ENCODE measurements around the gene DLGAP4. TPM values are rescaled to one million over a fixed set of nuclear protein-coding genes. Genes with fewer than 3 reads are reported as not detected.

The DLGAP4 gene
- total RNA-seq, 1 experiment from 2014 or later, result 80.3 TPM

- Mint-ChIP-seq H3K27me3 (ENCODE audit: insufficient read depth, unreplicated experiment) (peaks cover 62% of the 10 kb centered on the region), H3K36me3 (ENCODE audit: insufficient read depth, unreplicated experiment) (no peaks in the 10 kb centered on the region), H3K9me3 (ENCODE audit: unreplicated experiment) (no peaks in the 10 kb centered on the region), H3K4me3 (ENCODE audit: unreplicated experiment) (no peak overlapping the region), H3K4me1 (ENCODE audit: insufficient read depth, unreplicated experiment) (peaks cover 5% of the 10 kb centered on the region), H3K27ac (ENCODE audit: low read depth, unreplicated experiment) (no peak overlapping the region)
- intact Hi-C loops (cut with micrococcal nuclease), result no loop called here
- no peak for TF ChIP-seq CTCF (IDR thresholded peaks at IDR 0.05; ENCODE audit: unreplicated experiment)
- BruUV-seq (replicated peaks), result no TSS peak
- CTCF ChIA-PET, result no interaction called here
- POLR2A ChIA-PET, result no interaction called here
- no peak for DNase-seq (ENCODE audit: unreplicated experiment)
Observed at GRCh38 chr20:36421641-36422040, 115.5 kb downstream of the DLGAP4 start.

- intact Hi-C loops (cut with micrococcal nuclease), result no loop called here
- no peak for TF ChIP-seq CTCF (IDR thresholded peaks at IDR 0.05; ENCODE audit: unreplicated experiment)
- no peak for DNase-seq (ENCODE audit: unreplicated experiment)
- BruUV-seq (replicated peaks), result no TSS peak
- ChIA-PET POLR2A (no interaction called here), CTCF (interaction anchor here (1.5 kb wide), 1 partner anchor 16 kb away, joined by 8 read pairs; no protein-coding TSS in a partner anchor)
- Mint-ChIP-seq H3K4me1 (ENCODE audit: insufficient read depth, unreplicated experiment) (peaks cover 5% of the 10 kb centered on the region), H3K4me3 (ENCODE audit: unreplicated experiment) (no peak overlapping the region), H3K27ac (ENCODE audit: low read depth, unreplicated experiment) (no peak overlapping the region), H3K27me3 (ENCODE audit: insufficient read depth, unreplicated experiment) (peaks cover 83% of the 10 kb centered on the region), H3K36me3 (ENCODE audit: insufficient read depth, unreplicated experiment) (no peaks in the 10 kb centered on the region), H3K9me3 (ENCODE audit: unreplicated experiment) (no peaks in the 10 kb centered on the region)
Observed at GRCh38 chr20:36424314-36424713, 118.2 kb downstream of the DLGAP4 start.

GRCh38 chr20:36425166-36425565 lies 119.0 kb downstream of the DLGAP4 start:
- POLR2A ChIA-PET, result interaction anchor here (0.6 kb wide), 1 partner anchor 160 kb away, joined by 3 read pairs; no protein-coding TSS in a partner anchor
- BruUV-seq (replicated peaks), result no TSS peak

GRCh38 chr20:36431604-36432003 lies 125.5 kb downstream of the DLGAP4 start:
- no peak for TF ChIP-seq CTCF (IDR thresholded peaks at IDR 0.05; ENCODE audit: unreplicated experiment)

More at GRCh38 chr20:36425166-36425565, 119.0 kb downstream of the DLGAP4 start:
- Mint-ChIP-seq H3K9me3 (ENCODE audit: unreplicated experiment) (no peaks in the 10 kb centered on the region), H3K27me3 (ENCODE audit: insufficient read depth, unreplicated experiment) (peaks cover 78% of the 10 kb centered on the region), H3K36me3 (ENCODE audit: insufficient read depth, unreplicated experiment) (no peaks in the 10 kb centered on the region), H3K4me3 (ENCODE audit: unreplicated experiment) (no peak overlapping the region), H3K4me1 (ENCODE audit: insufficient read depth, unreplicated experiment) (peaks cover 5% of the 10 kb centered on the region), H3K27ac (ENCODE audit: low read depth, unreplicated experiment) (no peak overlapping the region)
- TF ChIP-seq CTCF (IDR thresholded peaks at IDR 0.05; ENCODE audit: unreplicated experiment), result no peak
- DNase-seq (ENCODE audit: unreplicated experiment), result no peak
- CTCF ChIA-PET, result interaction anchor here (1.5 kb wide), 1 partner anchor 15 kb away, joined by 8 read pairs; no protein-coding TSS in a partner anchor
- intact Hi-C loops (cut with micrococcal nuclease), result no loop called here

More at GRCh38 chr20:36431604-36432003, 125.5 kb downstream of the DLGAP4 start:
- intact Hi-C loops (cut with micrococcal nuclease), result no loop called here
- Mint-ChIP-seq H3K4me1 (ENCODE audit: insufficient read depth, unreplicated experiment) (no peaks in the 10 kb centered on the region), H3K4me3 (ENCODE audit: unreplicated experiment) (no peak overlapping the region), H3K9me3 (ENCODE audit: unreplicated experiment) (no peaks in the 10 kb centered on the region), H3K36me3 (ENCODE audit: insufficient read depth, unreplicated experiment) (no peaks in the 10 kb centered on the region), H3K27me3 (ENCODE audit: insufficient read depth, unreplicated experiment) (peaks cover 22% of the 10 kb centered on the region), H3K27ac (ENCODE audit: low read depth, unreplicated experiment) (no peak overlapping the region)
- ChIA-PET POLR2A (no interaction called here), CTCF (interaction anchor here (0.7 to 1.8 kb wide), 4 partner anchors 9 to 381 kb away, joined by 3 to 13 read pairs (median 4); no protein-coding TSS in a partner anchor)
- BruUV-seq (replicated peaks), result no TSS peak
- DNase-seq (ENCODE audit: unreplicated experiment), result no peak
